Measurements from ENCODE around the gene DAB2.

The DAB2 gene

DNA sequence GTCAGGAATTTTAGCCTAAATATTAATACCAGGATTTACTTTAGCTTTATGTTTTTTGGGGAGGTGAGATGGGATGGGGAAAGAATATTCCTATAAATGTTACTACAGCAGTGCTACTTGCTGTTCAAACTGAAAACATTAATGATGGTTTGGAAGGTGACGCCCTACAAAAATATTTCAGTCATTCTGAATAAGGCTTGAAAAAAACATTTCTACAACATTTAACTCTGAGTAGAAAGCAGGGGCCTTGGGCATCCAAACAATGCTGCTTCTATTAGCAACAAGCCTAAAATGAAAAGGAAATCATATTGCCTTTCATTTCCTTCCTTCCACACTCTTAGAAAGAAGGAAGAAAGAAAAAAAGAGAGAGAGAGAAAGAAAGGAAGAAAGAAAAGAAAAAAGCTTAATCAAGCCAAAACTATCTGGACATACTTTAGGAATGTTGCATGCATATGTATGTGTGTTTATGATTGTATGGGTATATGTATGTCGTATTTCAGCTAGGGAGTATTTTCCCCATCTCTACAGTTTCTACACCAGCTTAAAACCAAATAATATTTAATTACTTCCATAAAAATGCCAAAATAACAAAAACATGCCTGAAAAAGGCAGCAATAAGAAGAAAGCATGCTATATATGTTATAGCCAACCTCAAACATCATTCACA is 16.3 kb upstream of the DAB2 start:
- peaks cover 0 to 1% of the 10 kb centered on the region in 2 donors for H3K9me3 Mint-ChIP-seq
- H3K4me3 Mint-ChIP-seq, result no peak overlapping the region
- peaks cover 3 to 6% of the 10 kb centered on the region in 2 donors for H3K27me3 Mint-ChIP-seq
- H3K27ac Mint-ChIP-seq, result no peak overlapping the region
- H3K36me3 Mint-ChIP-seq, result no peaks in the 10 kb centered on the region
- ATAC-seq (replicated peaks), result no peak
- DNase-seq, result no peak
- H3K4me1 Mint-ChIP-seq, result no peaks in the 10 kb centered on the region

DNA sequence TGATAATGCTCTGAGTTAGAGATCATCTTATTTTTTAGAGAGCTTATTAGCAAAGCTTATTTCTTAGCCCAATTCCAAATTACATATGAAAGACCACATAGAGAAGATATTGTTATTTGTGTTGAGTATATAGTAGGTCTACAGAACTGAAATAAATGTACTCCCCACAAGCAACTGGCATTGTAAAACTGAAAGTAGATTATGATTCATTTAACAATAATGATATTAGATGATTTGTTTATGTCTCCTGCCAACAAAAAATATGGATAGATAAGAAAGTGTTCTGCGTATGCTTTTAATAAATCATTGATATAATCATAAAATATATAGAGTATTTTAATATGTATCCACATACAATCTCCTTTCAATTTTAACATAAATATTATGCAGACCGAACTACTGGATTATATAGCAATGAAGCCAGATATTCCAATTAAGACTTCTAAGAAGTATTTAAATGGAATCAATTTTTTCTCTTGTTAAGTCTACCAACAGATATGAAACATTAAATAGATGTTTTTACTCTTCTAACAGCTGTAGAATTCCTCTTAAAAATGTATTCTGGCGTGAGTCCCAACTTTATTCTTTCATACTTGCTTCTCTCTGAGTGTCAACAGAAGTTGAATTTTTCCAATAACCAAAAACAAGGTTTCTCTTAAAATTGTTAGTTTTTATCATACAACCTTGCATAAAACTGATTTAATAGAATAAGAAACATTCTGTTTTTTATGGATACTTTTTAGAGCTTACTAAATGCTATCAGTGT is 15.6 kb upstream of the DAB2 start:
- no peak for ATAC-seq (replicated peaks)
- Mint-ChIP-seq H3K27me3 (peaks cover 0 to 4% of the 10 kb centered on the region in 2 donors), H3K4me1 (no peaks in the 10 kb centered on the region), H3K36me3 (no peaks in the 10 kb centered on the region), H3K9me3 (peaks cover 0 to 1% of the 10 kb centered on the region in 2 donors), H3K4me3 (no peak overlapping the region), H3K27ac (no peak overlapping the region)
- DNase-seq, result no peak

GRCh38 chr5:39439582-39440162 is 14.9 kb upstream of the DAB2 start:
- Mint-ChIP-seq H3K27me3 (peaks cover 0 to 4% of the 10 kb centered on the region in 2 donors), H3K27ac (no peak overlapping the region), H3K4me1 (no peaks in the 10 kb centered on the region), H3K9me3 (peaks cover 0 to 1% of the 10 kb centered on the region in 2 donors), H3K4me3 (no peak overlapping the region), H3K36me3 (no peaks in the 10 kb centered on the region)
- DNase-seq (no peak), ATAC-seq (replicated peaks) (no peak)

DNA sequence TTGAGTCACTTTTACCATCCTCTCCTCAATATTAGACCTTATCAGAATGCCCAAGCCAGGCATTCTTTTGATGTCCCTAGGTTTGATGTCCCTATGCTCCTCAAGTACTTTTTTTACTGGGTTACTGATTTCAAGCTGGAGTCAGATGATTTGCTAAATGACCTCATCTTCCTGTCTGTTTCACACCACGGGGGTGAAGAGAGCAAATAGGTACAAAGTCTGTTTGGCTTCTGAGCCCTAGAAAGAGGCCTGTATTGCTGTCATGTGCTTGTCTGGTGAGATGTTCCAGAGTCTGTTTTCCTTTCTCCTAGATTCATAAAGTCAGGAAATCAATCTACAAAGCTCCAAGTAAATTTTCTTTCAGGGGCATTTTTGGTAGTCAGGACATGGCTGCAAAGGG is 12.7 kb upstream of the DAB2 start:
- H3K36me3 Mint-ChIP-seq, result no peaks in the 10 kb centered on the region
- peaks cover 0 to 1% of the 10 kb centered on the region in 2 donors for H3K9me3 Mint-ChIP-seq
- DNase-seq (no peak), ATAC-seq (replicated peaks) (no peak)
- no peaks in the 10 kb centered on the region for H3K4me1 Mint-ChIP-seq
- H3K4me3 Mint-ChIP-seq, result no peak overlapping the region
- peaks cover 4 to 5% of the 10 kb centered on the region in 2 donors for H3K27me3 Mint-ChIP-seq
- H3K27ac Mint-ChIP-seq, result no peak overlapping the region

DNA sequence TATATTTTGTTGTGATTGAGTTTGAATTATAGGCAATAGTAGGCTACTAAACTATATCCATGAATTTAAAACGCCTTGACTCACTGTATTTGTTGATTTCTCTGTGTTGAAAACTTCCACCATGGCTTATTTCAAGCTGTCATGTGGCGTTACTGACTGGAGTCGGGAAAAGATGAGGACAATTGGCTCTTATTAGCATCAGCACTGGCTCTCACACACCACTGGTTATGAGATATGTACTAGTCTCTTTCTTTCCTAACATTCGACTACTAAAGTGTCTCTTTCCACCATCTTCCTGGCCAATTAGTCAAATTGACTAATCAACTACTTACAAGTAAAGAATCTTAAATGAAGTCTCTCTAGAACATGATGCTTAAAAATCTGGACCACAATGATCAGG is 9.1 kb upstream of the DAB2 start:
- no peak for ATAC-seq (replicated peaks)
- DNase-seq, result no peak
- H3K4me3 Mint-ChIP-seq, result no peak overlapping the region
- no peaks in the 10 kb centered on the region for H3K36me3 Mint-ChIP-seq
- no peaks in the 10 kb centered on the region for H3K4me1 Mint-ChIP-seq
- peaks cover 4 to 7% of the 10 kb centered on the region in 2 donors for H3K27me3 Mint-ChIP-seq
- no peak overlapping the region for H3K27ac Mint-ChIP-seq
- H3K9me3 Mint-ChIP-seq, result peaks cover 0 to 1% of the 10 kb centered on the region in 2 donors

DNA sequence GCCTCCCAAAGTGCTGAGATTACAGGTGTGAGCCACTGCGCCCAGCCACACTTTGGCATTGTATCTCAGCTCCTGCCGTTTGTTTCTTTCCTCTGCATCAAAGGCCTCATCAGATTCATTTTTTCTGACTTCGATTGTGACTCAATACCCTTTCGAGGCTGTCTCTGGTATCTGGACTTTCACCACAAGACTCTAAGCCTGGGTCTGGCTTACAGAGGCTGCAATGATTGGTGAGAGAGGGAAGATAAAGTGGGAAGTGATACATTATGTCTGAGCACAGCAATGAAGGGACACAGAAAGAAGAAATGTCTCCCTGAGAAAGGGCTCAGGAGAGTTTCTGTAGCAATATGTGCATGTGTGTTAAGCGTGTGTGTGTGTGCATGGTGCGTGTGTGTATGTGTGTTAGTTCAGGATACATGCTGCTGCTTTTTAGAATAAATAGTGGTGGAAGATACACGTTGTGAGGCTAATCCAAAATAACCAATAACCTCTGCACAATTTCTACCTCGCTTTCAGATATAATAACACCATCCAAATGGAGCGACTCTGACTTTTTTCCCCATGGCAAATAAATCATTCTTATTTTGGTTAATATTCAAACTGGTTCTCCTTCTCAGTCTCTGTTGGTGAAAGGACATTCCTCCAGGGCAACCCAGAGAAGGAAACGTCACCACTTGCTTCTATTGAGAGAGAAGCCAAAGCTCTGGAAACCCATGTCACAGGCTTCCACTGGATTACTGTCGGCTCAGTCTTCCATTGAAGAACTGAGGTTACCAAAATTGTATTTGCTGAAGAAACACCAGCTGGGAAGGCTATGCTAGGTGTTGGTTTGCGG is 8.1 kb upstream of the DAB2 start:
- peaks cover 0 to 7% of the 10 kb centered on the region in 2 donors for H3K27me3 Mint-ChIP-seq
- no peaks in the 10 kb centered on the region for H3K4me1 Mint-ChIP-seq
- no peak overlapping the region for H3K27ac Mint-ChIP-seq
- ATAC-seq (replicated peaks) (no peak), DNase-seq (no peak)
- H3K36me3 Mint-ChIP-seq, result no peaks in the 10 kb centered on the region
- no peaks in the 10 kb centered on the region for H3K9me3 Mint-ChIP-seq
- H3K4me3 Mint-ChIP-seq, result no peak overlapping the region

DNA sequence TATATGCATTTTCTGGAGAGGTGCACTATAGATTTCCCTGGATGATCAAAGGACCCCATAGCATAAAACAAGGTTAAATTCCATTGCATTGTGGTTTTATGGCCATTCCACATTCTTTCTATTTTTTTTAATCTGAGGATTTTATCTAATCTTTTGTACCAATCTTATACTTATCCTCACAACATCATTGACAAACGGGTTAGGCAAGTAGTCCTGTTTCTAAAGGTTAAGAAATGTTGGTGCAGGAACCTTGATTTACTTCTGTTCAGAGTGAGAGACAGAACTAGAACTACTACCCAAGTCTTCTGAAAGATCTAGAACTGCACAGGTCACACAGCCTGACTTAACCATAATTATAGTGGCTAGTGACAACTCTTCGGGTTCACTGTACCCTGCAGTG is 5.7 kb upstream of the DAB2 start:
- Mint-ChIP-seq H3K9me3 (no peaks in the 10 kb centered on the region), H3K4me1 (no peaks in the 10 kb centered on the region), H3K27ac (no peak overlapping the region), H3K4me3 (no peak overlapping the region), H3K27me3 (peaks cover 4 to 7% of the 10 kb centered on the region in 2 donors), H3K36me3 (no peaks in the 10 kb centered on the region)
- ATAC-seq (replicated peaks) (no peak), DNase-seq (no peak)

GRCh38 chr5:39428640-39429039 is 3.9 kb upstream of the DAB2 start:
- Mint-ChIP-seq H3K27ac (no peak overlapping the region), H3K36me3 (peaks cover 0 to 2% of the 10 kb centered on the region in 2 donors), H3K4me3 (no peak overlapping the region), H3K27me3 (peaks cover 18 to 20% of the 10 kb centered on the region in 2 donors), H3K4me1 (peaks cover 2 to 7% of the 10 kb centered on the region in 2 donors), H3K9me3 (no peaks in the 10 kb centered on the region)
- DNase-seq (no peak), ATAC-seq (replicated peaks) (no peak)

DNA sequence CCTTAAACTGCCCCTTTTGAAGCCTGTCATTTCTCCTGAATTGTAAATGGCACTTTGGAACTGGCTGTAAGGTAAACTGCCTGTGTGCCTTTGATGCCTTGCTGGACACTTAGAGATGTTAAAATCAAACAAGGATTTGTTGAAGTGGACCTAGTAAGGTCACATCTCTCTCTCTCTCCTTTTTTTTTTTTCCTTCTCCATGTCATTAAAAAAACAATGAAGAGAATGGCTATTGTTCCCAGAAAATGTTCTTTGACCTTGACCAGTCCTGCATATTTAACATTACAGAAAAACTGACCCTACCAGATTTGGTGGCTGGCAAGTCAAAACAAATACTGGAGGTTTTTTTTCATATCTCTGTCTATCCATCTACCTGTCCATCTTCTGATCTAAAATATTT is 2.9 kb upstream of the DAB2 start:
- peaks cover 24 to 25% of the 10 kb centered on the region in 2 donors for H3K27me3 Mint-ChIP-seq
- no peak overlapping the region for H3K27ac Mint-ChIP-seq
- no peak overlapping the region for H3K4me3 Mint-ChIP-seq
- peaks cover 2 to 7% of the 10 kb centered on the region in 2 donors for H3K4me1 Mint-ChIP-seq
- H3K9me3 Mint-ChIP-seq, result no peaks in the 10 kb centered on the region
- peaks cover 0 to 2% of the 10 kb centered on the region in 2 donors for H3K36me3 Mint-ChIP-seq
- DNase-seq, result no peak
- ATAC-seq (replicated peaks), result no peak

GRCh38 chr5:39427229-39427628 is 2.4 kb upstream of the DAB2 start:
- no peak for DNase-seq
- Mint-ChIP-seq H3K27ac (no peak overlapping the region), H3K4me1 (peaks cover 2 to 7% of the 10 kb centered on the region in 2 donors), H3K4me3 (no peak overlapping the region), H3K36me3 (peaks cover 0 to 2% of the 10 kb centered on the region in 2 donors), H3K27me3 (peaks cover 20 to 25% of the 10 kb centered on the region in 2 donors), H3K9me3 (no peaks in the 10 kb centered on the region)
- ATAC-seq (replicated peaks), result no peak

DNA sequence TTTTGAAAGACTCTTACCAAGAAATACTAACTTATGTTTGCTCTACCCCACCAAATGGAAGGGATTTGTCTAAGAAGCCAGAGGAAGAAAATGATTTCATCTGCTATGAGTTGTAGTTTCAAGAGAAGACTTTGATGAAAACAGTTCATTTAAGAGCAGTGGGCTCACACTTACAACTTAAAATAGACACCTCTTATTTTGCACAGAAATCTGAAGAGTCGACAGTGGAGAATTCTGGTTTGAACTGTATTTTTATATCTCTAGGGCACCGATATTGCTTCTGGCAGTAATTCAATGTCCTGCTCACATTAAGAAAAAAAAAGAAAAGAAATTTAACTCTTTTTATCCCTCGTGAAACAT is 1.9 kb upstream of the DAB2 start:
- no peak for DNase-seq
- H3K9me3 Mint-ChIP-seq, result no peaks in the 10 kb centered on the region

DNA sequence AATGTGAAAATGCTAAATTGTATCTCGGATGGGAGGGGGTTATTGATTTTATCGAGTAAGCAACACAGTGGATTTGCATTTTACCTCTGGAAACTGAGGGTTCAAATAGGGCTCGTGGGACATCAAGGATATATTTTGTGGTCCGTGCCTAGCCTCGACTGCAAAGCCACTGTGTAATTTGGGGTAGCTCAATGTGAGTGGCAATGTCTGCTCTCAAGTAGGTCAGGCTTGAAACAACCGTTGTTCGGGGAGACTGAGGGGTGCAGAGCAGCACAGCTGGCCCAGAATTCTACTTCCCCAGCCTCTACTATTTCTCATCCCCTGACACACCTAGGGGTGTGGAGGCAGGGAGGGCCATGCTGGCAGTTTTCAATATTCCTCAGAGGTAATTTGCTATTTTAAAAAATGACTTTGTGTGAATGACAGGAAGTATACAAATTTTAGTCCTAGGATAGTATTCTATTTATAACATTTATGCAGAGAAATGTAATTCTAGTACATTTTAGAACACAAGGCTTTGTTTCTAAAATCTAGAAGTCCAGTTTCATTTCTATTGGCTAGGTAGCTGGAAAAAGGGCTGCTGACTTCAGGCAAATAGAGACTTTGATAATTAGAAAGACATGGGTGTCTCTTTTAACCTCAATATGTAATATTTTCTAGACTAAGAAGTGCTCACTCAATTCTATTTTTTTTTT is 1.4 kb upstream of the DAB2 start:
- DNase-seq, result no peak
- no peak overlapping the region for H3K4me3 Mint-ChIP-seq
- no peak for ATAC-seq (replicated peaks)
- H3K36me3 Mint-ChIP-seq, result peaks cover 0 to 2% of the 10 kb centered on the region in 2 donors
- no peaks in the 10 kb centered on the region for H3K9me3 Mint-ChIP-seq
- peaks cover 2 to 7% of the 10 kb centered on the region in 2 donors for H3K4me1 Mint-ChIP-seq
- H3K27ac Mint-ChIP-seq, result no peak overlapping the region
- H3K27me3 Mint-ChIP-seq, result peaks cover 20 to 25% of the 10 kb centered on the region in 2 donors

More for the DNA sequence above, 1.9 kb upstream of the DAB2 start:
- H3K27ac Mint-ChIP-seq, result no peak overlapping the region
- peaks cover 0 to 2% of the 10 kb centered on the region in 2 donors for H3K36me3 Mint-ChIP-seq
- H3K4me3 Mint-ChIP-seq, result no peak overlapping the region
- peaks cover 20 to 25% of the 10 kb centered on the region in 2 donors for H3K27me3 Mint-ChIP-seq
- ATAC-seq (replicated peaks), result no peak
- peaks cover 2 to 7% of the 10 kb centered on the region in 2 donors for H3K4me1 Mint-ChIP-seq

DNA sequence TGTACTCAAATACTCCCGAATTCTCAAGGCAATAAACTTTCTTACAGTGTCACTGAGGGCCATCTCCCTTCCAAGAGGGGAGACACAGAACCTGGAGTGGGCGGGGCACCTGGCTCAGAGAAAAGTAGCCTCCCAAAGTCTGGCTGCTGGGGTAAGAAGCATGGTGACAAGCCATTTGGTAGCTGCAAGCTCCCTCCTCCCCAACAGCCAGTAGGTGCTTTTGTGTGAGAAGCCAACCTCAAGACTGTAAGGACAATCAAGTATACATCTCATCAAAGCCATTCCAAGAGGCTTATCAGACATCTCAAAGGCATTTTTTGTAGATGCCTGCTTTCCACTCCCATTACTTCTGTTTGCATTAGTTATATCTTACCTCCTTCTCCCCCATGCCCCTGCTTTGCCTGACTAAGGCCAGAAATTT is 1.4 kb downstream of the DAB2 start:
- ATAC-seq (replicated peaks) (no peak), DNase-seq (no peak)
- Mint-ChIP-seq H3K36me3 (peaks cover 0 to 2% of the 10 kb centered on the region in 2 donors), H3K27me3 (peaks cover 20 to 25% of the 10 kb centered on the region in 2 donors), H3K4me1 (peaks cover 2 to 7% of the 10 kb centered on the region in 2 donors), H3K9me3 (no peaks in the 10 kb centered on the region), H3K4me3 (no peak overlapping the region), H3K27ac (no peak overlapping the region)
